Right lobe of liver (tissue), 6 donors: ENCODE data around the gene IL6ST. TPM values are rescaled to one million over a fixed set of nuclear protein-coding genes. Genes with fewer than 3 reads are reported as not detected.
A peak's percentile ranks its signal among the peaks of the same experiment; 100 is the strongest.

ENCODE experiments used
- ATAC-seq, 4 donors: fragments of 200-7000 bp; cut with Tn5 transposase; one replicate each; pipeline ENCODE4 v1.9.1; 2020; ENCODE audit warnings: mild to moderate bottlenecking in 4 of 4, moderate library complexity in 4 of 4
- DNase-seq, 3 donors: peaks; one replicate each; pipeline ENCODE4 v3.0.0-alpha.2; 2020
- H3K27ac ChIP-seq, 3 donors: fragments of 200-600 bp; one replicate each; pipeline ENCODE4 v1.8.0; 2022
- H3K27me3 ChIP-seq, 2 donors: fragments of 200-600 bp; one replicate each; pipeline ENCODE4 v1.8.0; 2022
- H3K36me3 ChIP-seq, 4 donors: fragments of 200-600 bp; sonication (generic) in 1 of 4; one replicate each; pipeline versions ENCODE4 v1.5.1 to v1.8.0; 2017 to 2022; ENCODE audit warnings: control low read depth in 1 of 4
- H3K4me1 ChIP-seq, 4 donors: fragments of 200-600 bp; sonication (generic) in 1 of 4; one replicate each; pipeline versions ENCODE4 v1.5.1 to v1.8.0; 2017 to 2022; ENCODE audit warnings: control low read depth in 1 of 4
- H3K4me3 ChIP-seq, 3 donors: fragments of 200-600 bp; one replicate each; pipeline ENCODE4 v1.8.0; 2022
- H3K9me3 ChIP-seq, 4 donors: fragments of 200-600 bp; sonication (generic) in 1 of 4; one replicate each; pipeline versions ENCODE4 v1.5.1 to v1.8.0; 2017 to 2022; ENCODE audit warnings: control low read depth in 1 of 4
- CTCF ChIP-seq, 4 donors: fragments of 200-600 bp in 3 of 4; fragments of 450-650 bp in 1 of 4; IDR thresholded peaks; one replicate each; pipeline versions ENCODE4 v1.5.1 to v1.8.0; 2016 to 2022; ENCODE audit warnings: antibody characterized with exemption in 4 of 4, mild to moderate bottlenecking in 2 of 4
- POLR2A ChIP-seq: fragments of 450-650 bp; IDR thresholded peaks from one replicate; pipeline ENCODE4 v1.6.1; 2017; ENCODE audit warnings: antibody characterized with exemption, mild to moderate bottlenecking
- WGBS: methylation state at CpG from one replicate; pipeline ENCODE4 v1.1.6; 2018; ENCODE audit warnings: low coverage, low lambda C conversion rate; ENCODE audit not compliant: insufficient coverage; ENCODE audit errors: missing lambda C conversion rate; 5-methylcytosine and 5-hydroxymethylcytosine counted together
- intact Hi-C, 2 donors: fragments of 100-400 bp; cut with DNase I; formaldehyde crosslinking; loops; one replicate each; pipeline versions ENCODE4 v1.11.2 to v1.14.1; 2022
- total RNA-seq, 6 experiments: library from RNA; depleted of rRNA in 2 of 6; stranded (reverse); fragments of >200 nt in 2 of 6; fragmentation: NEBNext Ultra II Directional in 3 of 6; extraction: Animal tissue kit (Norgen Biotek cat#: 25700) in 3 of 6; gene quantifications; one replicate each; pipeline versions ENCODE4 v1.1.0 to v1.2.4, GENCODE V29; 2016 to 2023
- donor health status: DM: no; HTN: yes; CAD: no.
- donor health status: DM: no; HTN: no; CAD: no.
- donor health status: DM: no; HTN: no; CAD: no.
- donor health status: DM: no; HTN: yes; CAD: no.
- donor health status: DM: no; HTN: yes; CAD: no.

Gene IL6ST
- total RNA-seq, 6 experiments from 2014 or later: 150 to 341 (median 278) TPM

- WGBS: 44% methylated on average over 4 of the region's 5 CpGs
- intact Hi-C loops: no loop called here
- peak; percentile 49 to 83 (median 76) for ATAC-seq
These were observed 17.7 kb upstream of the IL6ST start for GRCh38 chr5:56012281-56012963.

GRCh38 chr5:56011835-56012234 lies 17.1 kb upstream of the IL6ST start:
- H3K4me3 ChIP-seq: no peak overlapping the region
- no peaks in the 10 kb centered on the region for H3K27me3 ChIP-seq
- peaks cover 0 to 6% (median 0%) of the 10 kb centered on the region in 4 donors for H3K4me1 ChIP-seq
- peak overlapping the region in 1 of 3 donors; percentile 45 for H3K27ac ChIP-seq
- no peaks in the 10 kb centered on the region for H3K9me3 ChIP-seq
- no peaks in the 10 kb centered on the region for H3K36me3 ChIP-seq
- peak in 2 of 4 donors; percentile 12 to 54 for ATAC-seq
- intact Hi-C loops: no loop called here
- TF ChIP-seq POLR2A: no peak
- TF ChIP-seq CTCF (IDR thresholded peaks at IDR 0.05): no peak
- 64% methylated on average over 3 of the region's 3 CpGs for WGBS
- no peak for DNase-seq

More at GRCh38 chr5:56012281-56012963, 17.7 kb upstream of the IL6ST start:
- Histone ChIP-seq H3K36me3 (no peaks in the 10 kb centered on the region), H3K27me3 (no peaks in the 10 kb centered on the region), H3K4me1 (peaks cover 0 to 6% (median 0%) of the 10 kb centered on the region in 4 donors), H3K4me3 (no peak overlapping the region), H3K9me3 (no peaks in the 10 kb centered on the region), H3K27ac (peak overlapping the region in 1 of 3 donors; percentile 45)
- no peak for DNase-seq
- no peak for TF ChIP-seq CTCF (IDR thresholded peaks at IDR 0.05)
- no peak for TF ChIP-seq POLR2A

GRCh38 chr5:56010431-56010830 lies 15.7 kb upstream of the IL6ST start:
- H3K4me1 ChIP-seq: peaks cover 0 to 16% (median 0%) of the 10 kb centered on the region in 4 donors
- WGBS: 97% methylated on average over 3 of the region's 3 CpGs
- no peaks in the 10 kb centered on the region for H3K36me3 ChIP-seq
- TF ChIP-seq POLR2A: no peak
- TF ChIP-seq CTCF (IDR thresholded peaks at IDR 0.05): no peak
- no peak overlapping the region for H3K4me3 ChIP-seq
- intact Hi-C loops: no loop called here
- DNase-seq (no peak), ATAC-seq (no peak)
- H3K27me3 ChIP-seq: no peaks in the 10 kb centered on the region
- no peak overlapping the region for H3K27ac ChIP-seq
- no peaks in the 10 kb centered on the region for H3K9me3 ChIP-seq

GRCh38 chr5:56006600-56006999 lies 11.8 kb upstream of the IL6ST start:
- H3K36me3 ChIP-seq: no peaks in the 10 kb centered on the region
- TF ChIP-seq POLR2A (no peak), CTCF (IDR thresholded peaks at IDR 0.05) (no peak)
- intact Hi-C loops: no loop called here
- ATAC-seq (no peak), DNase-seq (no peak)
- no peak overlapping the region for H3K27ac ChIP-seq
- no peaks in the 10 kb centered on the region for H3K9me3 ChIP-seq
- peaks cover 0 to 18% (median 4%) of the 10 kb centered on the region in 4 donors for H3K4me1 ChIP-seq
- H3K4me3 ChIP-seq: no peak overlapping the region
- H3K27me3 ChIP-seq: no peaks in the 10 kb centered on the region
